Transverse colon (tissue), 3 donors: ENCODE data around the gene GNG7.
"Not testable (repeated sequence)": the region's sequence is repeated elsewhere in the genome, so short reads cannot be mapped to it uniquely, and the experiment has no call there.

Source experiments
- EP300 ChIP-seq: sonication (generic); formaldehyde crosslinking; IDR thresholded peaks from one replicate; pipeline ENCODE4 v1.6.1; 2017; ENCODE audit warnings: antibody characterized with exemption, low read depth
- POLR2A ChIP-seq: fragments of 450-650 bp; IDR thresholded peaks from one replicate; pipeline ENCODE4 v1.6.1; 2016; ENCODE audit warnings: antibody characterized with exemption, mild to moderate bottlenecking, moderate library complexity
- TF ChIP-seq, protein P1 (sequence below), 5 experiments: fragments of 200-600 bp in 3 of 5; fragments of 450-650 bp in 2 of 5; sonication (generic) in 3 of 5; IDR thresholded peaks; 1 replicate in 2 of 5; 2 replicates in 3 of 5; pipeline ENCODE4 v1.5.1; 2016 to 2017; ENCODE audit warnings: antibody characterized with exemption in 5 of 5, inconsistent platforms in 3 of 5, mild to moderate bottlenecking in 2 of 5, moderate library complexity in 1 of 5

DNA sequence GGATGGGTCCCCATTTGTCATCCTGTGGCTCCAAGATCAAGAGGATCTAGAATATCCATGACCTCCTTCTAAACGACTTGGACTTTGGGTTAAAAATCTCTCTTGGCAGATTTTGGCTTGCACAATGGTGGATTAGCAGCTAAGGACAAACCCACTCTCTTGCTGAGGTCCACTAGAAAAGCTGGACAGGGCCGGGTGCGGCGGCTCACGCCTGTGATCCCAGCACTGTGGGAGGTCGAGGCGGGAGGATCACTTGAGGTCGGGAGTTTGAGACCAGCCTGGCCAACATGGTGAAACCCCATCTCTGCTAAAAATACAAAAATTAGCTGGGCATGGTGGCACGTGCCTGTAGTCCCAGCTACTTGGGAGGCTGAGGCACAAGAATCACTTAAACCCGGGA, 172.6 kb downstream of the GNG7 start:
- not testable (repeated sequence) for TF ChIP-seq EP300, POLR2A
- TF ChIP-seq, protein P1, sequence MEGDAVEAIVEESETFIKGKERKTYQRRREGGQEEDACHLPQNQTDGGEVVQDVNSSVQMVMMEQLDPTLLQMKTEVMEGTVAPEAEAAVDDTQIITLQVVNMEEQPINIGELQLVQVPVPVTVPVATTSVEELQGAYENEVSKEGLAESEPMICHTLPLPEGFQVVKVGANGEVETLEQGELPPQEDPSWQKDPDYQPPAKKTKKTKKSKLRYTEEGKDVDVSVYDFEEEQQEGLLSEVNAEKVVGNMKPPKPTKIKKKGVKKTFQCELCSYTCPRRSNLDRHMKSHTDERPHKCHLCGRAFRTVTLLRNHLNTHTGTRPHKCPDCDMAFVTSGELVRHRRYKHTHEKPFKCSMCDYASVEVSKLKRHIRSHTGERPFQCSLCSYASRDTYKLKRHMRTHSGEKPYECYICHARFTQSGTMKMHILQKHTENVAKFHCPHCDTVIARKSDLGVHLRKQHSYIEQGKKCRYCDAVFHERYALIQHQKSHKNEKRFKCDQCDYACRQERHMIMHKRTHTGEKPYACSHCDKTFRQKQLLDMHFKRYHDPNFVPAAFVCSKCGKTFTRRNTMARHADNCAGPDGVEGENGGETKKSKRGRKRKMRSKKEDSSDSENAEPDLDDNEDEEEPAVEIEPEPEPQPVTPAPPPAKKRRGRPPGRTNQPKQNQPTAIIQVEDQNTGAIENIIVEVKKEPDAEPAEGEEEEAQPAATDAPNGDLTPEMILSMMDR (IDR thresholded peaks at IDR 0.05) = not testable (repeated sequence)
